ENCODE data around the gene WDHD1.
A peak's percentile ranks its signal among the peaks of the same experiment; 100 is the strongest.
"Not testable (repeated sequence)": the region's sequence is repeated elsewhere in the genome, so short reads cannot be mapped to it uniquely, and the experiment has no call there.

WDHD1 gene

DNA sequence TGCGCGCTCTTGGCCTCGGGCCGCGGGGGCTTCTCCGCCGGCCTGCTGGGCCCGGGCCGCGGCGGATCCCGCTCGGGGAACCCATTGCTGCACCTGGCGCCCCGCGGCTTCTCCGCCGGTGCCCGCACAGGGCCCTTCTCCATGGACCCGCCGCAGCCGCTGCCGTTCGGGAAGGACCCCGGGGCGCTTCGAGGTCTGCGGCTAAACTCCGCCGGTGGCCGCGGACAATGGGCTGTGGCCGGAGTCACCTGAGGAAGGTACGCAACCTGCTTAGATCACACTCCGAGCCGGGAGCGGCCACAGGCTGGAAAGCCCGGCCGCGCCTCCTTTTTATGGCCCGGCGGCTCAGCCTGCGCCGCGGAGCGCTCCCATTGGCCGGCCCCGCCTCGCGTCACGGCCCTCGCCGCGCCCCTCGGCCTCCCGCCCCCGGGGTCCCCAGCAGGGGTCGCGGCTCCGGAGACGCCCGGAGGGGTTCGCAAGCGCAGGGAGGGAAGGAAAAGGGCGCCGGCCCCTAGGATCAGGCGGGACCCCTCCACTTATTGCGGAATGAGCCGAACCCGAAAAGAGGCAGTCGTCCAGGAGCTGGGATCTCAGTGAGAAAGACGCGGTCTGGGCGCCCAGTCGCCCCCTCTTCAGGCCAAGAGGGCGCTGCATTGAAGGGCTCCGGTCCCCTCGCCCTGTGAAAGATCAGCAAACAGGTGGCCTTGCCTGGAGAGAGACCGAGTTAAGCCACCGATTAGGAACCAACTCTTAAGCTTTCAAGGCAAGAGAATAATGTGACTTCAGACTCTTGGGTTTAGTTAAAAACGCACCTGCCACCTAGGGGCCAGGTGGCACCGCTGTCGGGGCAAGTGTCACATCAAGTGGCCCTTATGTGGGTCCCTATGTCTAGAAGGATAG is 124.1 kb downstream of the WDHD1 start, which contains the start of gene GCH1:
Gene GCH1, minus strand, starts transcription at position 306 of the 900 bp plus-strand sequence. Its CDS starts 163 bp downstream, at position 143.
- DNase-seq (peak; percentile 86), ATAC-seq (peak; percentile 83)

DNA sequence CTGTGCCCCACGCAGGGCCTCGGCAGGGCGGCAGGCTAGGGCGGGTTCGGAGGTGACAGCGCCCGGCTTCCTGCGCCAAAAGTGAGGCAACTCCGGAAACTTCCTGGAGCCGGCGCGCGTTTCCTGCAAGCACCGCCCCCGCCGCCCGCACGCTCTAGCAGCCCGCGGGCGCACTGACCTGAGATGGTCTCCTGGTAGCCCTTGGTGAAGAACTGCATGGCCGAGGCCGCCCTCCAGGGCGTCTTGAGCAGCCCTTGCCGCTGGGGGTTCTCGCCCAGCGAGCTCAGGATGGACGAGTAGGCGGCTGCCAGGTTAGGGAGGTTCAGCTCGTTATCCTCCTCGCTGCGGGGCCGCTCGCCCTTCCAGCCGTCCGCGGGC is 124.8 kb downstream of the WDHD1 start:
- DNase-seq: peak; percentile 84
- peak; percentile 76 for ATAC-seq

DNA sequence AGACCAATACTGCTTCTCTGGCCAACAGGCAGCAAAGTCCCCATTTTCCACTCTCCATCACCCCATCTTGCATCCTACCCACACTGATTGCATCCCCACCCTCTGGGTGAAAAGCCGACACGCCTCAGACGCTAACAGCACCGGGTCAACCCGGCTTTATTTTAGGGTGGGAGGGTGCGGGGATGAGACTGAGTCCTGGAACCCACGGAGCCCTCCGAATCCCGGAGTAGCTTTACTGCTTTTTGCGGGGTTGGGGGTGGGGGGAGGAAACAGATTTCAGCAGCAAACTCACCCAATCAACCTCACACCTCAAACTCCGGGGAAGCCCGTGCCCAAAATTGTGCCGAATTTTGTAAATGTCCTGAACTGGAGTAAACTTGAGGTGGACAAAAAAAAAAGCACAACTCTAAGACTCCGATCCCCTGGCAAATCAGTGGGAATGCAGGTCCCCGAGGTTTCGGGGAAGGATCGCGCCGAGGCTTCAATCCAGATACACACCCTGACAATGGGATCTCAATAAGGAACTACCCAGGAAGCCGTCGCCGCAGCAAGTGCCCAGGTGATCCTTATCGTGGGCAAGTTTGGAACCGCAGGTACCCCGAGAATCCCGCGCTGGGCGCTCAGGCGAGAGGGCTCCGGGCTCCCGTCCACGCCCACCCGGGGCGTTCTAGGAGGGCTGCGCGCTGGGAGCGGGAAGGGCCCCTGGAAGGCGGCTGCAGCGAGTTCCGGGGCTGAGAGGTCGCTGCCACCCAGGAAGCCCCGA is 125.3 kb downstream of the WDHD1 start:
- ATAC-seq (no peak), DNase-seq (peak; percentile 21)

DNA sequence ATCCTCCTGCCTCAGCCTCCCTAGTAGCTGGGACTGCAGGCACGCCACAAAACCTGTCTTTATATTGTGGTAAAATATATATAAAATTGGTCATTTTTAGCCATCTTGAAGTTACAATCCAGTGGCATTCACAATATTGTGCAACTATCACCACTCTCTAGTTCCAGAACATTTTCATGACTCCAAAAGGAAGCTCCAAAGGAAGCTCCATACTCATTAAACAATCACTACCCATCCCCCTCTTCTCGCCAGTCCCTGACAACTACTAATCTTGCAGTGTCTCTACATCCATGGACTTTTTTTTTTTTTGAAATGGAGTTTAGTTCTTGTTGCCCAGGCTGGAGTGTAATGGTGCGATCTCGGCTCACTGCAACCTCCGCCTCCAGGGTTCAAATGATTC is 127.3 kb downstream of the WDHD1 start:
- no peak for DNase-seq
- no peak for ATAC-seq

DNA sequence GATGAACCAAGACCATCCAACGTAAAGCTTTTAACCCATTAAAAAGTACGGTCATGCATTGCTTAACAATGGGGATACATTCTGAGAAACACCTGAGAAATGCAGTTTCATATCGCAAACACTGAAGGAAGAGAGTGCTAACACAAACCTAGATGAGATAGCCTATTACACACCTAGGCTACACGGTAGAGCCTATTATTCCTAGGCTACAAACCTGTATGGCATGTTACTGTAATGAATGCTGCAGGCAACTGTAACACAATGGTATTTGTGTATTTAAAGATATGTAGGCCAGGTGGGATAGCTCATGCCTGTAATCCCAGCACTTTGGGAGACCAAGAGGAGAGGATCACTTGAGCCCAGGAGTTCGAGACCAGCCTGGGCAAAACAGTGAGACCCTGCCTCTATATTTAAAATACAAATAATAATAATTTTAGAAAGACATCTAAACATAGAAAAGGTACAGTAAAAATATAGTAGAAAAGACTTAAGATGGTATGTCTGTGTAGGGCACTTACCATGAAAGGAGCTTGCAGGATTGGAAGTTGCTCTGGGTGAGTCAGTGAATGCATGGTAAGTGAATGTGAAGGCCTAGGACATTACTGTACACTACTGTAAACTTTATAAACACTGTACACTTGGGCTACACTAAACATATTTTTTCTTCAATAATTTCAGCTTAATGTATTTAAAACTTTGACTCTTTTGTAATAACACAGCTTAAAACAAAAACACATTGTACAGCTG is 128.9 kb downstream of the WDHD1 start:
- ATAC-seq, DNase-seq: not testable (repeated sequence)

DNA sequence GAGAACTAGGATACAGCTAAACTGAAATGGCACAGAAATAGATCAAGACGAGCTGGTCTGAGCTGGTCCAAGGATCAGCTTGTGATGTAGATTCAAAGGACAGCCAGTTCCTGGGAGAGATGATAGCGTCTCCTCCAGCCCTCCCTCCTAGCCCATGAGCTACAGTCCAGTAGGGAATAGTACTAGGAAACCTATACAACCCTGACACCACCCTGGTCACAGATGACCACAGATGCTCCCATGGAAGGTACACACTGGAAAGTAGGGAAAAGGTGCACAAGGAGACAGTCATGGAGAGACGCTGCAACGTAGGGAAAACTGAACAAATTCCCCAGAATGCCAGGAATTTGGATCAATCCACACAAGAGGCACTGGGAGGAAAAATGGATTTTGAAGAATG is 131.2 kb downstream of the WDHD1 start:
- DNase-seq: no peak
- ATAC-seq: no peak

DNA sequence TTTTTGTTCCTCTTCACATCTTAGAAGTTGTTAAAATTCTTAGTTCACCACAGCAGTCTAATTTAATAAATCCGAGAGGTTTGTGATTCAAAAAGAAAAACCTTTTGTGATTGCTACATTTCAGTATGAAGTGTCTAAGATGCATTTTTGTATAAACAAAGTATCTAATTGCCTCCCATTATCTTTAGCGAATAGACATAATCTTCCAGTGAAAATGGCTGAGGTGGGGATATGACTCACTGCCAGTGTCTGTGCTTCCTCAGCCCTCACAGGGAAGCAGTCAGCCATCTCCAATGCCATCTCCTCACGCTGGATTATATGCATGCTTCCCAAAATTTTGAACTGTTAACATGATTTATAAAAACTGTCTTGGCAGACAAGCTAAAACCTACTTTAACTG is 131.9 kb downstream of the WDHD1 start:
- ATAC-seq (no peak), DNase-seq (no peak)

DNA sequence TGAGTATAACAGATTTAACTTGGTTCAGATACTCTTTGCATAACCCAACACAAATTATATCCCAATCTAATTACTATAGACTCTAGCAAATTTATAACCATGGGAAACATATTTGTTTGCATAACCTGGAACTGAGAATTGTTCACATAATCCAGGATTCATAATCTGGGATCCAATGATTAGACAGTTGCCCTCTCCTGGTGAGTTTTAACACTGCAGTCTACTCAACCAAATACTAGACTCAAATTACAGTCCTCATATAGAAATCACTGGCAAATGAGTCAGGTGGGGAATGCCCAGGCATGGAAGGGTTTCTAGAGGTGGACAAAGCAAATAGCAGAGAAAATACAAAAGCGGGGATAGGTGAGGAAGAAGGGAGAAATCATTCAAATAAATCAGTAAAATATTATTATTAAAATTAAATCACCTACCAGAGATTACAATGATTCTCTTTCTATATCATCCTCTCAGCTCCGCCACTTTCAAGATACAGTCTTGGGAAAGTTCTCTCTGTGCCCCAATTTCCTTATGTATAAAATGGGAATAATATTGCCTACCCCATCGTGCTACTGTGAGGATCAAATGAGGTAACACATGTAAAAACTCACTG is 133.6 kb downstream of the WDHD1 start:
- DNase-seq (peak; percentile 31), ATAC-seq (peak; percentile 64)

DNA sequence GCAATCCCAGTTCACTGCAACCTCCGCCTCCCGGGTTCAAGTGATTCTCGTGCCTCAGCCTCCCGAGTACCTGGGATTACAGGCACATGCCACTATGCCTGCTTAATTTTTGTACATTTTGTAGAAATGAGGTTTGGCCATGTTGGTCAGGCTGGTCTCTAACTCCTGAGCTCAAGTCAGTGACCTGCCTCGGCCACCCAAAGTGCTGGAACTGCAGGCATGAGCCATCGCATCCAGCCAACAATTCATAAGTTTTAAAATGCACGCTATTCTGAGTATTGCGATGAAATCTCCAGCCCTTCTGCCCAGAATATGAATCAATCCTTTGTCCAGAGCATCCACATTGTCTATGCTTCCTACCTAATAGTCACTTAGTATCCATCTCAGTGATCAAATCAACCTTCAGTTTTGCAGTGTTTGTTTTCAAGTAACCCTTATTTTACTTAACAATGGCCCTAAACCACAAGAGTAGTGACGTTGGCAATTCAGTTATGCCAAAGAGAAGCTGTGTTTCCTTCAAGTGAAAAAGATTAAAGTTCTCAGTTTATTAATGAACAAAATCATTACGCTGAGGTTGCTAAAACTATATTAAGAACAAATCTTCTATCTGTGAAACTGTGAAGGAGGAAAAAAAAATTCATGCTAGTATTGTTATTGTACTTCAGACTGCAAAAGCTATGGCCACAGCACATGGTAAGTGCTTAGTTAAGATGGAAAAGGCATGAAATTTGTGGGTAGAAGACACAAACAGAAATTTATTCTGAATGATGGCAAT is 135.2 kb downstream of the WDHD1 start:
- DNase-seq (no peak), ATAC-seq (no peak)

DNA sequence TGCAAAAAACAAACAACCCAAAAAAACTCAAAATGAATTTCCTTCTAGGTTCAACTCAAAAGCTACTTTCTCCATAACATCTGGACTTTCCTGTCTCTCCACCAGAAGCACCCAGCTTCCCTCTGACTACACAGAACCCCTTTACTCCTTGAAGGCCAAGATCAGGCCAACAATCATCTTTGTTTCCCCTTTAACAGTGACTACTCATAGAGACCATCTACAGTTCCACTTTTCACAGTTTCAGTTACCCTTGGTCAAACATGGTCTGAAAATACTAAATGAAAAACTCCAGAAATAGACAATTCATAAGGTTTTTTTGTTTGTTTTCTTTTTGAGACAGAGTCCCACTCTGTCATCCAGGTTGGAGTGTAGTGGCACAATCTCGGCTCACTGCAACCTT is 136.1 kb downstream of the WDHD1 start:
- no peak for DNase-seq
- no peak for ATAC-seq

DNA sequence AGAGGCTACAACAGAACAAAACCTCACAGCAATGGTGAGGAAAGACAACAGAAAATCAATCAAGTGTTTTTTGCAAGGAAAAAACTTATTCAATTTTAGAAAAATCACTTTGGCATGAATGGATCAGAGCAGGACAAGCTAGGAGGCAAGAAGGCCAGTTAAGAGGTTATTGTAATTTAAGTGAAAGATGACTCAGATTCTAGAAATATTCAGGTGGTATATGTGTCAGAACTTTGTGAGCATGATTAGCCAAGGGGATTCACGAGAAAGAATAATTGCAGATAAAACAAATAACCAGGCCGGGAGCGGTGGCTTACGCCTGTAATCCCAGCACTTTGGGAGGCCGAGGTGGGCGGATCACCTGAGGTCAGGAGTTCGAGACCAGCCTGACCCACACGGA is 137.0 kb downstream of the WDHD1 start:
- DNase-seq (no peak), ATAC-seq (no peak)
